ENCODE measurements around the gene ATP5F1D. TPM values are rescaled to one million over a fixed set of nuclear protein-coding genes. Genes with fewer than 3 reads are reported as not detected.

The ATP5F1D gene
- total RNA-seq, 1 donor from 2014 or later: 110 TPM

DNA sequence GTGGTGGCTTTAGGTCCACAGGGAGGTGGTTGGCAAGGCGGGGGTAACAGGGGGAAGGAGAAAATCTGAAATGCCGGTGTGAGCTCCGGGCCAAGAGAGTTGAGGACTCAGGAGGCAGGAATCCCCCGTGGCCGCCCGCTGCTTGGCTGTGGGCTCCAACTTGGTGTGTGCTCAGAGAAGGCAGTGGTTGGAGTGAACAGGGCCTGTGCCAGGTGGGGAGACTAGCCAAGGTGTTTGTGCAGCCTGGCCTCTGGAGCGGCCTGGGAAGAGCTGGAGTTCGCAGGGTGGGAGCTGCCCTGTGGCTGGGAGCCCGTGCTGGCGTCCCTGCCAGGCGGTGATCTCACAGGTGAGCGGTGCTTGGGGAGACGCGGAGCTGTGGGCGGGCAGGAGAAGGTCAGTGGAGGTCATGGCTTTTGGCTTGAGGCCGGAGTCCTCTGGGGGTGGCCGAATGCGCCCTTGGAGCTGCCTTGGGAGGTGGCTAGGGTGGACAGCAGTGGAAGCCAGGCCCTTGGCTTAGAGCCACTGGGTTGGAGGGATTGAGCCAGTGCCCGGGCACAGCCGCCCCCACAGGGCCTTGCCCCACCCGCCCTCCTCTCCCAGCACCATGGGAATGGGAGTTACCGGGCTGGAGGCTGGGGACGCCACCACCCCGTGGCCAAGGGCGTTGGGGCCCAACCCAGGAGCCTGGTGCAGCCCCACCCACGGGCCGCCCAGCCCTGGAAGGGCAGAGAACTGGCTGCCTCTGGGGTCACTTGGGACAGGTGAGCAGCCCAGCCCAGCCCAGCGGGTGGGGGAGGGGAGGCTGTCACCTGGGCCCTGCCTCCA, 20.5 kb downstream of the ATP5F1D start:
- no peak for DNase-seq (ENCODE audit: low spot score)
- H3K4me3 Mint-ChIP-seq (ENCODE audit: unreplicated experiment): peak overlapping the region; percentile 69
- peaks cover 74% of the 10 kb centered on the region for H3K4me1 Mint-ChIP-seq (ENCODE audit: low read depth)
- H3K27ac Mint-ChIP-seq (ENCODE audit: unreplicated experiment): peak overlapping the region; percentile 88
- peaks cover 6% of the 10 kb centered on the region for H3K36me3 Mint-ChIP-seq (ENCODE audit: low read depth)
- TF ChIP-seq, protein P1, sequence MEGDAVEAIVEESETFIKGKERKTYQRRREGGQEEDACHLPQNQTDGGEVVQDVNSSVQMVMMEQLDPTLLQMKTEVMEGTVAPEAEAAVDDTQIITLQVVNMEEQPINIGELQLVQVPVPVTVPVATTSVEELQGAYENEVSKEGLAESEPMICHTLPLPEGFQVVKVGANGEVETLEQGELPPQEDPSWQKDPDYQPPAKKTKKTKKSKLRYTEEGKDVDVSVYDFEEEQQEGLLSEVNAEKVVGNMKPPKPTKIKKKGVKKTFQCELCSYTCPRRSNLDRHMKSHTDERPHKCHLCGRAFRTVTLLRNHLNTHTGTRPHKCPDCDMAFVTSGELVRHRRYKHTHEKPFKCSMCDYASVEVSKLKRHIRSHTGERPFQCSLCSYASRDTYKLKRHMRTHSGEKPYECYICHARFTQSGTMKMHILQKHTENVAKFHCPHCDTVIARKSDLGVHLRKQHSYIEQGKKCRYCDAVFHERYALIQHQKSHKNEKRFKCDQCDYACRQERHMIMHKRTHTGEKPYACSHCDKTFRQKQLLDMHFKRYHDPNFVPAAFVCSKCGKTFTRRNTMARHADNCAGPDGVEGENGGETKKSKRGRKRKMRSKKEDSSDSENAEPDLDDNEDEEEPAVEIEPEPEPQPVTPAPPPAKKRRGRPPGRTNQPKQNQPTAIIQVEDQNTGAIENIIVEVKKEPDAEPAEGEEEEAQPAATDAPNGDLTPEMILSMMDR (IDR thresholded peaks at IDR 0.05): peak; percentile 20
- H3K9me3 Mint-ChIP-seq (ENCODE audit: low read depth): no peaks in the 10 kb centered on the region
- H3K27me3 Mint-ChIP-seq (ENCODE audit: low read depth): no peaks in the 10 kb centered on the region

DNA sequence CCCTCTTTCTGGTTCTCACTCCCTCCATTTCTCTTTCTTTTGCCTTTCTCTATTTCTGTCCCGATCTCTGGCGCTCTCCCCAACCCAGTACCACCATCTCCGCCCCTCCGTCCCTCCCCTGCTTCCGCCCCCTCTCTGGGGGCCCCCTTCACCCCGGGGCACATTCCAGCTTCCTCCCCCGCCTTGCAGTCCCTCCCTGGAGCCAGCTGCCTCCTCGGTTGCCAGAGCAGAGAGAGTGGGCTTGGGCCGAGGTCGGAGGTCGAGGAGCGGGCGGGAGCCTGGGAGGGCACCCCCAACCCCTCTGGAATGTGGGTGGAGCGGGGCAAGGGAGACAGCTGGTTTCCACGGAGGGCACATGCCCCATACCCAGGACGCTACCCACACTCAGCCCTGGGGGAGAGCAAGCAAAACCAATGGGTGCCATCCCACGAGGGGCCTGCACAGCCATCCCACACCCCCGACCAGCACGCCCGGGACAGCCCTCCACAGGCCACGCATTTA, 21.1 kb downstream of the ATP5F1D start:
- Mint-ChIP-seq H3K27ac (ENCODE audit: unreplicated experiment) (peak overlapping the region; percentile 86), H3K4me1 (ENCODE audit: low read depth) (peaks cover 76% of the 10 kb centered on the region), H3K36me3 (ENCODE audit: low read depth) (peaks cover 2% of the 10 kb centered on the region), H3K27me3 (ENCODE audit: low read depth) (no peaks in the 10 kb centered on the region), H3K4me3 (ENCODE audit: unreplicated experiment) (no peak overlapping the region), H3K9me3 (ENCODE audit: low read depth) (no peaks in the 10 kb centered on the region)
- no peak for DNase-seq (ENCODE audit: low spot score)
- TF ChIP-seq, protein P1 (IDR thresholded peaks at IDR 0.05): no peak

DNA sequence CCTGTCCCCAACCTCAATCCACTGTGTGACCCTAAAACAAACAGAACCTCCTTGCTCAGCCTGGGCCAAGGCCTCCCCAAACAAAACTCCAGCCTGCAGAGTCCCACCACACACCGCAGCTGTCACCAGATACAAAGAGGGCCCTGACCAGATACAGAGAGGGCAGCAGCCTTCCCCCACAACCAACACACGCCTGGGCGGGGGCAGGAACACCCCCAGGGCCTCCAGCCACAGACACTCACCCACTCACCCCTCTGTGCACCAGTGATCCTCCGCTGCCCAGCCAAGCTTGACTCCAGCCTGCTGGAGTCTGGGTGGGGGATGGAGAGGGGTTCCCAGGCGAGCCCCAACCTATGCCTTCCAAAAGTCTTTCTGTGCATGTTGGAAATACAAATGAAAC, 21.6 kb downstream of the ATP5F1D start:
- TF ChIP-seq, protein P1 (IDR thresholded peaks at IDR 0.05): no peak
- Mint-ChIP-seq H3K4me1 (ENCODE audit: low read depth) (peaks cover 75% of the 10 kb centered on the region), H3K36me3 (ENCODE audit: low read depth) (no peaks in the 10 kb centered on the region), H3K9me3 (ENCODE audit: low read depth) (no peaks in the 10 kb centered on the region), H3K4me3 (ENCODE audit: unreplicated experiment) (no peak overlapping the region), H3K27ac (ENCODE audit: unreplicated experiment) (peak overlapping the region; percentile 86), H3K27me3 (ENCODE audit: low read depth) (no peaks in the 10 kb centered on the region)
- no peak for DNase-seq (ENCODE audit: low spot score)

DNA sequence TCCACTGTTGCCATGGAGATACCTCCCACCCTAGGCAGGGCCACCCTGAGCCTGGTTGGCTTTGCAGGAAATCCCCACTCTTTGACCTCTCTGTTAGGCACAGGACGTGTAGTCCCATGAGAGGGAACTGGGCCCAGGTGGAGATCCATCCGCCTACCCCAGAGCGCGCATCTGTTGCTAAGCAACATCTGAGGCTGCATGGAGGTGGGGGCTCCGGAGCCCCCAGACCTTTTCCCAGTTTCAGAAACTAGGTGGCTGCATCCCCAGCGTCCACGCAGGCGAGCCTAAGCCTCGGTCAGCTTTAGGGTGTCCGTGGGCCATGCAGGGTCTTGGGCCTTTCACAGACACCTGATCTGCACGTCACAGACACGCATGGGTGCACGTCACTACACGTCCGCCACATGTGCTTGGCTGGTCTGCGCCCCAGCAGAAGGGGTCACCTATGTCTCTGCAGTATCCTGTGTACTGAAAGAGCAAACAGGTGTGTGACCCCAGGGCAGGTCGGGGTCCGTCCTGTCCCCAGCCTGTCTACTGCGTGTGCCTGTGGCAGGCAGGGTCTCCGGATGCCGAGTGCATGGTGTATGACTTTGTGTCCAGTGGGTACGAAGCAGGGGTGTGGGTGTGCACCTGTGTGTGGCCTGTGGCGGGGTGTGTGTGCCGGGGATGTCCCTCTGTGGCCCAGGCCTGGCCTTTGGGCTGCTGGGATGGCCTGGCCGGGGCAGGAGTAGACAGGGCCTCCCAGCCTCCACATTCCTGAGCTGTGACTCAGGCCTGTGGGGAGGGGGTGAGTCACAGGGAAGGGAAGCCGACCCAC, 23.5 kb downstream of the ATP5F1D start:
- no peak overlapping the region for H3K4me3 Mint-ChIP-seq (ENCODE audit: unreplicated experiment)
- DNase-seq (ENCODE audit: low spot score): no peak
- TF ChIP-seq, protein P1 (IDR thresholded peaks at IDR 0.05): no peak
- peak overlapping the region; percentile 96 for H3K27ac Mint-ChIP-seq (ENCODE audit: unreplicated experiment)
- peaks cover under 1% of the 10 kb centered on the region for H3K36me3 Mint-ChIP-seq (ENCODE audit: low read depth)
- peaks cover 66% of the 10 kb centered on the region for H3K4me1 Mint-ChIP-seq (ENCODE audit: low read depth)
- no peaks in the 10 kb centered on the region for H3K27me3 Mint-ChIP-seq (ENCODE audit: low read depth)
- H3K9me3 Mint-ChIP-seq (ENCODE audit: low read depth): no peaks in the 10 kb centered on the region

DNA sequence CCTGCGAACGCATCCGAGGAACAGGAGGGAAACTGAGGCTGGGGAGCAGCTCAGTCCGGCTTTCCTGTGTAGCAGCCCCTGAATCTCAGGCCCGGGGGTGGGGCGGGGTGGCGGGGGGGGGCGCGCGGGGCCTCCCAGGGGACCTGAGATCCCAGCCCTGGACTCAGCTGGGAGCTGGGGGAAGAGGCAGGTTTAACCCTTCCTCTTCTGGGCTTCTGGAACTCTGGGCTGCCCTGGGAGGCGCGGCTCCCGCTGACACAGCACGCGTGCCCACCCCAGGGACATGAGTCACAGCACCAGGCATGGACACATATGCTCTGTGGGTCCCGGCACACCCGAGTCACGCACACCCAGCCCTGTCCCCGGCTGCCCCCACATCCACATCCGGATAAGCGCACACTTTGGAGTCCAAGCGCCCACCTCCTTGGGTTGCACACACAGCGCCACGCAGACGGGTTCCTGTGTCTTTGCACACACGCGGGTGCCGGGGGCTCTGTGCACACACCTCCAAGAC, 24.1 kb downstream of the ATP5F1D start:
- DNase-seq (ENCODE audit: low spot score): no peak
- Mint-ChIP-seq H3K27me3 (ENCODE audit: low read depth) (no peaks in the 10 kb centered on the region), H3K9me3 (ENCODE audit: low read depth) (no peaks in the 10 kb centered on the region), H3K36me3 (ENCODE audit: low read depth) (peaks cover 4% of the 10 kb centered on the region), H3K4me3 (ENCODE audit: unreplicated experiment) (peak overlapping the region; percentile 41), H3K4me1 (ENCODE audit: low read depth) (peaks cover 70% of the 10 kb centered on the region), H3K27ac (ENCODE audit: unreplicated experiment) (peak overlapping the region; percentile 96)
- TF ChIP-seq, protein P1 (IDR thresholded peaks at IDR 0.05): no peak
